Endothelial cell of umbilical vein (primary cell): Measurements from ENCODE around the gene CTDSPL. TPM values are rescaled to one million over a fixed set of nuclear protein-coding genes. Genes with fewer than 3 reads are reported as not detected.

Source experiments
- BruUV-seq: library from RNA; stranded (reverse); fragments of 400-500 nt; replicated peaks from 2 replicates; lab custom pipeline; 2021; lab: Mats Ljungman, UMichigan
- CTCF ChIA-PET: fragments of 300-600, 350-600 bp; sonication (Branson Sonifier 250); formaldehyde crosslinking; loops from one replicate; lab custom pipeline; 2021; ENCODE audit warnings: antibody characterized with exemption, inconsistent platforms; lab: Charles Lee
- POLR2A ChIA-PET: fragments of 300-600, 350-600 bp; sonication (Branson Sonifier 250); formaldehyde crosslinking; loops from one replicate; lab custom pipeline; 2021; ENCODE audit warnings: antibody characterized with exemption, inconsistent platforms; lab: Charles Lee
- DNase-seq: peaks from one replicate; pipeline ENCODE4 v3.0.0-alpha.2; 2011; ENCODE audit warnings: low read depth, low spot score
- FAIRE-seq: peaks from 2 replicates; lab custom pipeline; 2011; peaks lifted over from hg19 to GRCh38; lab: Jason Lieb, UNC
- H2AFZ ChIP-seq: 2 replicates; pipeline ENCODE4 v1.6.0; 2012; ENCODE audit warnings: low read depth, low read length, control low read depth, inconsistent platforms
- H3K27ac ChIP-seq: 2 replicates; pipeline ENCODE4 v1.5.1; 2011; ENCODE audit warnings: low read depth, mild to moderate bottlenecking, control low read depth, low read length, moderate library complexity; ENCODE audit not compliant: insufficient read depth
- H3K27me3 ChIP-seq, 2 experiments: 2 replicates each; pipeline versions ENCODE4 v1.6.0 to v1.6.1; 2011; ENCODE audit warnings: low read length in 2 of 2, mixed read lengths in 1 of 2; ENCODE audit not compliant: control insufficient read depth in 2 of 2, insufficient read depth in 2 of 2
- H3K36me3 ChIP-seq, 2 experiments: 2 replicates in 1 of 2; 3 replicates in 1 of 2; pipeline ENCODE4 v1.5.1; 2011; ENCODE audit warnings: low read length in 2 of 2, mild to moderate bottlenecking in 1 of 2, moderate library complexity in 1 of 2; ENCODE audit not compliant: control insufficient read depth in 2 of 2, insufficient read depth in 2 of 2; ENCODE audit errors: extremely low read depth in 1 of 2
- H3K4me1 ChIP-seq: 3 replicates; pipeline ENCODE4 v1.5.1; 2011; ENCODE audit warnings: mild to moderate bottlenecking, low read length; ENCODE audit not compliant: control insufficient read depth, insufficient read depth; ENCODE audit errors: extremely low read depth
- H3K4me2 ChIP-seq: 2 replicates; pipeline ENCODE4 v1.6.1; 2011; ENCODE audit warnings: low read length, control low read depth, mixed read lengths; ENCODE audit not compliant: insufficient read depth
- H3K4me3 ChIP-seq, 3 experiments: fragments of 200-600 bp in 1 of 3; sonication (generic), shearing (Covaris generic) in 1 of 3; replicated peaks in 1 of 3; 2 replicates each; pipeline ENCODE4 v1.5.1; 2011 to 2016; ENCODE audit warnings: control low read depth in 3 of 3, low read length in 3 of 3, mild to moderate bottlenecking in 2 of 3, inconsistent platforms in 1 of 3, low read depth in 1 of 3, moderate library complexity in 1 of 3; ENCODE audit not compliant: insufficient read depth in 1 of 3
- H3K79me2 ChIP-seq: 2 replicates; pipeline ENCODE4 v1.6.0; 2012; ENCODE audit warnings: low read length, inconsistent platforms; ENCODE audit not compliant: control insufficient read depth, insufficient read depth
- H3K9ac ChIP-seq: replicated peaks from 2 replicates; pipeline ENCODE3; 2011; ENCODE audit warnings: low read length, control low read depth; ENCODE audit not compliant: insufficient read depth; ENCODE audit errors: extremely low read depth
- H3K9me1 ChIP-seq: replicated peaks from 3 replicates; pipeline ENCODE4 v1.6.0; 2011; ENCODE audit warnings: mild to moderate bottlenecking, low read length; ENCODE audit not compliant: control insufficient read depth, insufficient read depth; ENCODE audit errors: extremely low read depth
- H3K9me3 ChIP-seq: replicated peaks from 2 replicates; pipeline ENCODE4 v1.5.1; 2012; ENCODE audit warnings: low read length, inconsistent platforms; ENCODE audit not compliant: control insufficient read depth, insufficient read depth
- H4K20me1 ChIP-seq: replicated peaks from 2 replicates; pipeline ENCODE3; 2011; ENCODE audit warnings: mild to moderate bottlenecking, low read length; ENCODE audit not compliant: control insufficient read depth, insufficient read depth; ENCODE audit errors: extremely low read depth
- FOS ChIP-seq: IDR thresholded peaks from 2 replicates; pipeline ENCODE4 v1.6.1; 2011; ENCODE audit warnings: mild to moderate bottlenecking, low read length, moderate library complexity, borderline replicate concordance; ENCODE audit not compliant: insufficient read depth
- GATA2 ChIP-seq: IDR thresholded peaks from 2 replicates; pipeline ENCODE4 v1.7.0; 2011; ENCODE audit warnings: low read depth, mild to moderate bottlenecking, moderate library complexity, mixed read lengths, low read length; ENCODE audit not compliant: insufficient read length, insufficient read depth
- MAX ChIP-seq: IDR thresholded peaks from 2 replicates; pipeline ENCODE4 v1.6.1; 2011; ENCODE audit not compliant: insufficient read depth, insufficient read length
- MYC ChIP-seq: IDR thresholded peaks from one replicate; pipeline ENCODE4 v1.6.1; 2011; ENCODE audit warnings: mild to moderate bottlenecking, low read depth, low read length
- POLR2A ChIP-seq: IDR thresholded peaks from 2 replicates; pipeline ENCODE4 v1.6.1; 2012; ENCODE audit warnings: low read depth, mild to moderate bottlenecking, control low read depth, low read length
- POLR2AphosphoS5 ChIP-seq: IDR thresholded peaks from 2 replicates; pipeline ENCODE4 v1.6.1; 2012; ENCODE audit warnings: low read depth, mild to moderate bottlenecking, control low read depth, low read length, moderate library complexity; ENCODE audit not compliant: insufficient read depth
- dilution Hi-C: fragments of 300-500 bp; cut with MboI; formaldehyde crosslinking; loops from one replicate; pipeline ENCODE4 v1.15.0; 2019; ENCODE audit warnings: low sequenced_read_pairs; ENCODE audit not compliant: extremely low pct_ligation_motif_present
- intact Hi-C: fragments of 100-400 bp; cut with micrococcal nuclease; formaldehyde crosslinking; loops from one replicate; pipeline ENCODE4 v1.10.0; 2022
- polyA plus RNA-seq, 4 experiments: library from polyadenylated mRNA; depleted of rRNA in 3 of 4; stranded (reverse) in 3 of 4; unstranded in 1 of 4; fragments of >200 nt; gene quantifications; 2 replicates each; pipeline versions ENCODE4 v1.2.1 to v1.2.3, GENCODE V29; 2011 to 2012; ENCODE audit warnings: missing spikeins in 1 of 4
- total RNA-seq: library from RNA; stranded (reverse); gene quantifications from 2 replicates; pipeline ENCODE4 v1.2.3, GENCODE V29; 2021

CTDSPL gene
- total and polyA plus RNA-seq, 2 donors (not counting 3 experiments of a cell fraction or from before 2014, with no cell fraction given), result 30.1 to 43.2 TPM

- no peak for TF ChIP-seq FOS
- TF ChIP-seq GATA2, result no peak
- TF ChIP-seq MYC, result no peak
- no peak for TF ChIP-seq POLR2AphosphoS5
- TF ChIP-seq MAX, result no peak
- TF ChIP-seq POLR2A, result no peak
- Histone ChIP-seq H3K9ac (no peak overlapping the region), H3K36me3 (no peaks in the 10 kb centered on the region), H3K4me1 (peaks cover 4% of the 10 kb centered on the region), H4K20me1 (no peaks in the 10 kb centered on the region), H3K4me3 (no peak overlapping the region), H3K79me2 (no peaks in the 10 kb centered on the region), H3K9me1 (no peaks in the 10 kb centered on the region), H3K4me2 (no peak overlapping the region), H2AFZ (no peak overlapping the region), H3K9me3 (no peaks in the 10 kb centered on the region), H3K27ac (no peak overlapping the region), H3K27me3 (no peaks in the 10 kb centered on the region)
- POLR2A ChIA-PET, result no interaction called here
- dilution Hi-C loops, result no loop called here
- FAIRE-seq (no peak), DNase-seq (no peak)
- CTCF ChIA-PET, result interaction anchor here (0.7 to 3.9 kb wide), 6 partner anchors 16 to 149 kb away, joined by 3 to 34 read pairs (median 11); no protein-coding TSS in a partner anchor
- BruUV-seq, result no TSS peak
- intact Hi-C loops, result loop anchor here (10.0 kb wide), 1 partner anchor 281 kb away; the partner anchor contains the start of genes ACAA1 and MYD88
Observed at GRCh38 chr3:37853691-37854413, 7.8 kb upstream of the CTDSPL start.
